Fibroblast of lung (primary cell): ENCODE results near the gene DARS1. TPM values are rescaled to one million over a fixed set of nuclear protein-coding genes. Genes with fewer than 3 reads are reported as not detected.

ENCODE experiments used
- DNase-seq, 2 donors: peaks; one replicate each; pipeline versions ENCODE4 v3.0.0 to v3.0.0-alpha.2; 2010; ENCODE audit warnings: low read depth in 2 of 2
- H2AFZ ChIP-seq: 2 replicates; pipeline ENCODE4 v1.5.1; 2012; ENCODE audit warnings: low read length, control low read depth, inconsistent platforms
- H3K27ac ChIP-seq: 2 replicates; pipeline ENCODE4 v1.5.1; 2011; ENCODE audit warnings: low read length, control low read depth; ENCODE audit not compliant: insufficient read depth
- H3K27me3 ChIP-seq: 2 replicates; pipeline ENCODE4 v1.5.1; 2011; ENCODE audit warnings: mild to moderate bottlenecking, low read length; ENCODE audit not compliant: control insufficient read depth, insufficient read depth
- H3K36me3 ChIP-seq: 2 replicates; pipeline ENCODE4 v1.5.1; 2011; ENCODE audit warnings: low read length; ENCODE audit not compliant: control insufficient read depth, insufficient read depth
- H3K4me1 ChIP-seq: 2 replicates; pipeline ENCODE4 v1.5.1; 2011; ENCODE audit warnings: low read length; ENCODE audit not compliant: control insufficient read depth, insufficient read depth; ENCODE audit errors: extremely low read depth
- H3K4me2 ChIP-seq: 2 replicates; pipeline ENCODE4 v1.5.1; 2011; ENCODE audit warnings: low read length, control low read depth; ENCODE audit not compliant: insufficient read depth; ENCODE audit errors: extremely low read depth
- H3K4me3 ChIP-seq, 4 experiments: fragments of 200-600 bp in 1 of 4; sonication (generic) in 1 of 4; replicated peaks in 1 of 4; 2 replicates each; pipeline ENCODE4 v1.5.1; 2011 to 2016; ENCODE audit warnings: low read length in 4 of 4, low read depth in 3 of 4, mild to moderate bottlenecking in 3 of 4, control low read depth in 2 of 4, inconsistent platforms in 1 of 4, mixed read lengths in 1 of 4; ENCODE audit not compliant: insufficient read depth in 1 of 4; ENCODE audit errors: control extremely low read depth in 1 of 4
- H3K79me2 ChIP-seq: 2 replicates; pipeline ENCODE4 v1.5.1; 2012; ENCODE audit warnings: mild to moderate bottlenecking, low read length, inconsistent platforms; ENCODE audit not compliant: control insufficient read depth, insufficient read depth
- H3K9ac ChIP-seq: 2 replicates; pipeline ENCODE4 v1.5.1; 2011; ENCODE audit warnings: mild to moderate bottlenecking, low read length, control low read depth; ENCODE audit not compliant: insufficient read depth
- H3K9me3 ChIP-seq: 2 replicates; pipeline ENCODE4 v1.5.1; 2012; ENCODE audit warnings: low read depth, low read length; ENCODE audit not compliant: control insufficient read depth, insufficient read depth
- H4K20me1 ChIP-seq: 2 replicates; pipeline ENCODE4 v1.5.1; 2011; ENCODE audit warnings: low read length; ENCODE audit not compliant: control insufficient read depth, insufficient read depth; ENCODE audit errors: extremely low read depth
- EZH2 ChIP-seq: IDR thresholded peaks from 2 replicates; pipeline ENCODE4 v1.5.1; 2012; ENCODE audit warnings: low read length, control low read depth, mild to moderate bottlenecking; ENCODE audit errors: missing control alignments
- polyA minus RNA-seq: library from RNA; depleted of rRNA, polyadenylated mRNA; stranded (reverse); fragments of >200 nt; gene quantifications from 2 replicates; pipeline ENCODE4 v1.2.3, GENCODE V29; 2011; ENCODE audit warnings: low replicate concordance
- polyA plus RNA-seq, 2 donors: library from polyadenylated mRNA; depleted of rRNA in 1 of 2; stranded (reverse) in 1 of 2; unstranded in 1 of 2; fragments of >200 nt; gene quantifications; 2 replicates each; pipeline ENCODE4 v1.2.1, GENCODE V29; 2011 to 2012; ENCODE audit warnings: missing spikeins in 1 of 2
- total RNA-seq: library from RNA; depleted of rRNA; stranded (reverse); fragments of >200 nt; gene quantifications from 2 replicates; pipeline ENCODE4 v1.2.1, GENCODE V29; 2014
- TF ChIP-seq, protein P1 (sequence below), 2 donors: IDR thresholded peaks in 1 of 2; conservative IDR thresholded peaks in 1 of 2; 1 replicate in 1 of 2; 2 replicates in 1 of 2; pipeline ENCODE4 v1.5.1; 2011 to 2012; ENCODE audit warnings: low read length in 2 of 2, control low read depth in 1 of 2, inconsistent platforms in 1 of 2, low read depth in 1 of 2, mild to moderate bottlenecking in 1 of 2

Gene DARS1
- total RNA-seq, result 75.5 and 96.8 TPM in 2 replicates
- 96.0 and 110 TPM in 2 replicates for polyA plus RNA-seq
- 58.4 and 60.0 TPM in 2 replicates for polyA plus RNA-seq (2012)
- 5.3 and 18.1 TPM in 2 replicates for polyA minus RNA-seq

- peak within 1 kb of the TSS; percentile 98 for H3K9ac ChIP-seq
- no peaks in the 10 kb centered on the region for H3K9me3 ChIP-seq
- no peaks in the 10 kb centered on the region for H3K36me3 ChIP-seq
These were observed at the start of gene DARS1 for GRCh38 chr2:135985018-135985825. TSS of gene DARS1 (minus strand) at chr2:135985626. CDS start at chr2:135985468, 158 bp downstream.

DNA sequence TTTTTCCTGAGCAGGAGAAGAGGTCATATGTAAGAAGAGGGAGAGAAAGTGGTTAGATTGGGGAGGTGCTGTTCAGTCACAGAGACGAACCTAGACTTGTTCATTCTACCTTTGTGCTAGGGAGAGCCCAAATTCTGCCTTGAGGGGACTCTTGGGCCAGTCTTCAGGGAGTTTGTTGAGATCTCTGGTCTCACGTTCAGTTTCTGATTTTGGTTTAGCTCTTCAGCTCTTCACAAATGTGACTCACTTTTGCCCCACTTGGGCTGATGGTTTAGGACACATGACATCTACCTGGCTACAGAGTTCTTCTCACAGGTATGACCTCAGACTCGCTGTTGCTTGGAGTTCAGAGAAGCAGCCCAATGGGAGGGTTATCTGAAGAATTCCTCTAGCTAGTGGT is 49.2 kb upstream of the DARS1 start:
- Histone ChIP-seq H3K4me3 (no peak overlapping the region), H3K9ac (no peak overlapping the region), H3K9me3 (no peaks in the 10 kb centered on the region), H3K4me1 (no peaks in the 10 kb centered on the region), H2AFZ (no peak overlapping the region), H3K27me3 (no peaks in the 10 kb centered on the region), H4K20me1 (no peaks in the 10 kb centered on the region), H3K36me3 (no peaks in the 10 kb centered on the region), H3K27ac (no peak overlapping the region), H3K79me2 (no peaks in the 10 kb centered on the region), H3K4me2 (no peak overlapping the region)
- TF ChIP-seq, protein P1, sequence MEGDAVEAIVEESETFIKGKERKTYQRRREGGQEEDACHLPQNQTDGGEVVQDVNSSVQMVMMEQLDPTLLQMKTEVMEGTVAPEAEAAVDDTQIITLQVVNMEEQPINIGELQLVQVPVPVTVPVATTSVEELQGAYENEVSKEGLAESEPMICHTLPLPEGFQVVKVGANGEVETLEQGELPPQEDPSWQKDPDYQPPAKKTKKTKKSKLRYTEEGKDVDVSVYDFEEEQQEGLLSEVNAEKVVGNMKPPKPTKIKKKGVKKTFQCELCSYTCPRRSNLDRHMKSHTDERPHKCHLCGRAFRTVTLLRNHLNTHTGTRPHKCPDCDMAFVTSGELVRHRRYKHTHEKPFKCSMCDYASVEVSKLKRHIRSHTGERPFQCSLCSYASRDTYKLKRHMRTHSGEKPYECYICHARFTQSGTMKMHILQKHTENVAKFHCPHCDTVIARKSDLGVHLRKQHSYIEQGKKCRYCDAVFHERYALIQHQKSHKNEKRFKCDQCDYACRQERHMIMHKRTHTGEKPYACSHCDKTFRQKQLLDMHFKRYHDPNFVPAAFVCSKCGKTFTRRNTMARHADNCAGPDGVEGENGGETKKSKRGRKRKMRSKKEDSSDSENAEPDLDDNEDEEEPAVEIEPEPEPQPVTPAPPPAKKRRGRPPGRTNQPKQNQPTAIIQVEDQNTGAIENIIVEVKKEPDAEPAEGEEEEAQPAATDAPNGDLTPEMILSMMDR (conservative IDR thresholded peaks at IDR 0.05 in 1 of 2, IDR thresholded peaks at IDR 0.05 in 1 of 2; ENCODE audit: low read depth in 1 of 2, low read length in 2 of 2), result no peak
- TF ChIP-seq EZH2, result no peak
- no peak for DNase-seq

More at GRCh38 chr2:135985018-135985825, at the start of gene DARS1:
- peak within 1 kb of the TSS; percentile 72 to 100 (median 86) for H3K4me3 ChIP-seq
- H3K4me2 ChIP-seq, result peak within 1 kb of the TSS; percentile 87
- peaks cover 14% of the 10 kb centered on the region for H3K79me2 ChIP-seq
- H4K20me1 ChIP-seq, result no peaks in the 10 kb centered on the region
- H3K27me3 ChIP-seq, result no peaks in the 10 kb centered on the region
- DNase-seq, result peak; percentile 89 to 96
- H2AFZ ChIP-seq, result peak within 1 kb of the TSS; percentile 86
- no peak for TF ChIP-seq EZH2
- TF ChIP-seq, protein P1 (conservative IDR thresholded peaks at IDR 0.05 in 1 of 2, IDR thresholded peaks at IDR 0.05 in 1 of 2; ENCODE audit: low read depth in 1 of 2, low read length in 2 of 2), result no peak
- H3K27ac ChIP-seq, result peak within 1 kb of the TSS; percentile 96
- no peaks in the 10 kb centered on the region for H3K4me1 ChIP-seq

- Histone ChIP-seq H3K79me2 (no peaks in the 10 kb centered on the region), H3K9me3 (no peaks in the 10 kb centered on the region), H4K20me1 (no peaks in the 10 kb centered on the region), H2AFZ (no peak overlapping the region), H3K27me3 (no peaks in the 10 kb centered on the region), H3K4me2 (no peak overlapping the region), H3K4me1 (no peaks in the 10 kb centered on the region), H3K27ac (no peak overlapping the region), H3K9ac (no peak overlapping the region), H3K4me3 (no peak overlapping the region), H3K36me3 (no peaks in the 10 kb centered on the region)
- DNase-seq, result no peak
- TF ChIP-seq, protein P1 (conservative IDR thresholded peaks at IDR 0.05 in 1 of 2, IDR thresholded peaks at IDR 0.05 in 1 of 2; ENCODE audit: low read depth in 1 of 2, low read length in 2 of 2), result no peak
- TF ChIP-seq EZH2, result no peak
These were observed 47.5 kb upstream of the DARS1 start for GRCh38 chr2:136032817-136033535.
